NCI-H146 treated with DMSO at 0.1 percent for 48 hours (cell line): ENCODE measurements around the gene PARD3B.

Source experiments
- DNase-seq: peaks from one replicate; lab custom pipeline; 2025; ENCODE audit not compliant: unreplicated experiment; lab: John Stamatoyannopoulos, UW

The PARD3B gene

DNA sequence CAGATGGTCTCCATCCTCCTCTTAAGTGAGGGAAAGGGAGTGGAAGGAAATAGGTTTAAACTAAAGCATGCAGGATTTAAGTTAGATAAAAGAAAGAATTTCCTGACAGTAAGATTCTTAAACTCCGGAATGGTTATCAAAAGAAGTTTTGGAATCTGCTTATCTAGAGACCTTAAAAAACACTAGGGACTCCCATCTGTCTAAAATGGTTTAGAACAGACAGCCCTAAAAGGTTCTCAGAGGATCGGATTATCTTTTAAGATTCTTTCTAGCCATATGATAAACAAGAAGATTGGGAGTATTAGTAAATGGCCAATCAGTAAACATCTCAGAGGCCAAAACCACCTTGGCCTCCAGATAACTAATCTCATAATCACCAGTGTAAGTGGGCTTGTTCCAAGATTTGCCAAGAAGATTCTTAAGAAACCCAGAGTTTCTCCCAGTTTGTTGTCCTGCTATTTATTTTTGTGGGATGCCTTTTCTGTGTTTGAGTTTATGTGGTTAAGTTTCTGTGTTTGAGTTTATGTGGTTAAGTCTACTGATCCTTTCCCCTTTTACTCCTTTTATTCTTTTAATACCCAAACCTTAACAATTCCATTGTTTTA lies 822.2 kb downstream of the PARD3B start:
- DNase-seq: no peak

DNA sequence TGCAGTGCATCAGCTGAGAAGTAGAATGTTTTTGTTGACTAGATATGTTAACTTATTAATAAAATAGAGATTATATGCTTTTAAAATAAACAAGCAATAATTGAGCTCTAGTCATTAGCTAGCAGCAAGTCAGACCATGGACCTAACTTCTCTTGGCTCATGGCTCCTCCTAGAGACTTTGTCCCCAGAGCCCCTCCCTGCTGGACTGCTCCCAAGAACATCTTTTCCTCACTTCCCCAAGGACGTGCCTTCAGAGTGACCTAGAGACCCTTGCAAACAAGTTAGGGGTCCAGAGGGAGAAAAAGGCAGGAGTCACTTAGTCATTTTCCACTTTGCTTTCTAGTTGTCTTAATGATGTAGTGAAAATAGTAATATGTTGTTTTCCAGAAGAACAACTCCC lies 824.5 kb downstream of the PARD3B start:
- no peak for DNase-seq

DNA sequence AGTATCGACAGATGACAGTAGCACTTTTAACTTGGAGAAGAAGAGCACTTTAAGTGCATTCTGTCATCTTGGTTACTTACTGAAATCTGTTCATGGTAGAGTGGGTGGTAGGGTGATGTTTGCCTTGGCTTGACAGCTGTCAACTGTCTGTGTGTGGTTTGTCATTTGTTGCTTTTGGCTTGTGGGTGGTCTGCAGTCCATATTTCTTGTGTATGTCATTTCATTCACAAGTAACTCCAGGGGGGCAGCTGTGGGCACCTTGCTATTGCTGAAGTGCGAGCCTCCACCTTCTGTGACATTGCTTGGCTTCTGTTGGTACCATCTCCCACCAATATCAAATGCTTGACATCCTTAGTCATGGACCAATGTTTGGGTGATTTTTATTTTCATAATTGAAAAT lies 825.5 kb downstream of the PARD3B start:
- no peak for DNase-seq

- no peak for DNase-seq
These were observed 826.9 kb downstream of the PARD3B start for GRCh38 chr2:205372141-205372540.

- no peak for DNase-seq
These were observed 830.5 kb downstream of the PARD3B start for GRCh38 chr2:205375461-205376448.

GRCh38 chr2:205377324-205377723 lies 832.0 kb downstream of the PARD3B start:
- no peak for DNase-seq

GRCh38 chr2:205383601-205384000 lies 838.3 kb downstream of the PARD3B start:
- DNase-seq: no peak

- no peak for DNase-seq
These were observed 840.8 kb downstream of the PARD3B start for GRCh38 chr2:205386109-205386508.

GRCh38 chr2:205387350-205388055 lies 842.2 kb downstream of the PARD3B start:
- DNase-seq: no peak

- no peak for DNase-seq
These were observed 845.6 kb downstream of the PARD3B start for GRCh38 chr2:205390866-205391265.

GRCh38 chr2:205401511-205401910 lies 856.2 kb downstream of the PARD3B start:
- DNase-seq: no peak

DNA sequence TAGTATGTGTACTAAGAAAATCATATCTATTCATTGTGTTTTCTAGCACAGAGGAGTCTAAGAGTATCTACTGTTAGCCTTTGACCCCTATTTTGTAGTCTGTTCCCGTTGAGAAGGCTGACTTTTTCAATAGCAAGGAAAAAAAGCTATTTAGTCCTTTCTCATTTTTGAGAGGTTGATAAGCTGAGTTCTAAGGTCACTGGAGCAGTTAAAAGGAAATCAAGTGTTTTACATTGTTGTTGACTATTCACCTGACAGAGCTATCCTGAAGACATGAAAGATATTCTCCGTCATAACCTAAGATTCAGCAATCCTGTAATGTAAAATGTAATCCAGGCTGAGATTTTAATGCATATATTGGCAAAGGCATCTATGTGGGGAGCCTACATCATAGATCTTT lies 856.7 kb downstream of the PARD3B start:
- no peak for DNase-seq

- no peak for DNase-seq
These were observed 858.1 kb downstream of the PARD3B start for GRCh38 chr2:205403244-205403825.

DNA sequence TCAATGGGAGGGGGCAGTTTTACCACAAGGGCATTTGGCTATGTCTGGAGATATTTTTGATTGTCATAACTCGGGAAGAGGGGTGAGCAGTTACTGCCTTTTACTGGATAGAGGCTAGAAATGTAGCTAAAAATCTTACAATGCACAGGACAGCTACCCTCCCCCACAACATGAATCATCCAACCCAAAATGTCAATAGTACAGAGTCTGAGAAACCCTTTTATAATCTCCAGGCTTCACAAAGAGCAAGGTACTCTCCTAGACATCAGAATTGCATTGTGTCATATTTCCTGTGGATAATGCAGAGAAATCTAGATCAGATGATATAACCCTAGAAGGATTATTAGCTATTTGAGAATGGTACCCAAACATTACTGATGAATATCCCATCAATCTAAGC lies 859.9 kb downstream of the PARD3B start:
- DNase-seq: no peak

DNA sequence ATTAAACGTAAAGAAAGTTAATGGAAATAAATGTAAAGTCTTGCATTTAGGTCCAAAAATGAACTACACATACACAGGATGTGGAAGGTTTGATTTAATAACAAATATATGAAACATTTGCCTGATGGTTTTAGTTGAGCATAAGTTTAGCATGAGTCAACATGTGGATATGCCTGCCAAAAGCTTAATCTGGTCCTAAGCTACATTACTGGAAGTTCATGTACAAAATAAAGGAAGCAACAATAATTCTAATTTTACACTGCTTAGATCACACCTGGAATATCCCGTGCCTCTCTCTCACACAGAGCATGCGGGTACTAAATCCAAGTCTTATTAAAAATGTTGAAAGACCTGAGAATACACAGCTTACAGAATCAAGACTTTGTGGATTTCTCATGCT lies 860.5 kb downstream of the PARD3B start:
- DNase-seq: no peak

- no peak for DNase-seq
These were observed 862.7 kb downstream of the PARD3B start for GRCh38 chr2:205407984-205408383.

DNA sequence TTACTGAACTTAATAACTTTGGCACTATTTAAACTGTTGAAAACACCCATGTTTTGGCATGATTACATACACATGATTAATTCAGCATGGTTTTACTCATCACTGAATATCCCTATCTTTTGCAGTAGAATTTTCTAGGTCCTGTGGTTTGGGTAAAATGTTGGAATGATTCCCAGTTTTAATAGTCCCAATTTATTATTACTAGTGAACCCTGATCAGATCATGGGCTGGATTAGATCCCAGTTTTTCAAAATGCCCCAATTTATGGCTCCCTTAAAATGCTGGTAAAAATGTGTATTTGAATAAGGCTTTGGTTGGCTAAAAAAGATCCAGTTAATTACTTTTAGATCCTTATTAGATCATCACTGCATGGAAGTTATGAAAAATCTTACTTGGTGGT lies 863.4 kb downstream of the PARD3B start:
- no peak for DNase-seq

DNA sequence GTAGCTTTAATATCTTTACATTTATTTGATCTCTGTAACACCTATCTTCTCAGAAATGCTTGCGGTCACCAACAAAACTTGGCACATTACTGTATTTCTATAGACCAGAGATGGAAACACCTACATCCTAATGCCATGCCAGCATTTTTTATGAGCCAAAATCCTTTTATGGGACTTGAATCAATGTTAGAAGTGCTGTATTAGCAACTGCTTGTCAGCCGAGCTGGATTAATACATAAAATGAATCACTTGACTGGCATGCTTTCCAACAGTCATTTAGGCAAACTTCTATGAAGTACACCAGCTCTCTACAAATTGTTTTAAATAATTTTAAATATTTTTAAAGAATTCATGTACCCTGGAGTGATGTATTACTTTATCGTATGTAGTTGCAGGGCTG lies 864.1 kb downstream of the PARD3B start:
- no peak for DNase-seq

GRCh38 chr2:205411558-205411957 lies 866.3 kb downstream of the PARD3B start:
- no peak for DNase-seq

DNA sequence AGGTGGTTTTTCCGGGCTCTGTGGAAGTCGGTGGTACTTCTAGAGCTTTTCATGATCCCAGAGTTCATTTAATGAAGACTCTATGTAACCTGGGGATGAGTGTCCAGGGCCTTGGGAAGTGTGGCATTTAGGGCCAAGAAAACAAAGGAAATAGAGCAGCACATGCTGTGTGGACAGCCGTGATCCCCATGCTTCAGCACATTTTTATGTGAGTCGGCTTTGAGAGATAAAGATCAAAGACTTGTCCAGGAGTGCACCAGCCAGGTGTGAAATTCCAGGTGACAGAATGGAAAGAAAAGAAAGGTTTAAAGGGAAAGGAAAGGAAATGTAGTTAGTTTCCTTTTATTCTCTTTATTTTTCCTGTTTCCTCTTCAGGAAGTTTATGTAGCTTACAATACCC lies 879.1 kb downstream of the PARD3B start:
- DNase-seq: no peak

DNA sequence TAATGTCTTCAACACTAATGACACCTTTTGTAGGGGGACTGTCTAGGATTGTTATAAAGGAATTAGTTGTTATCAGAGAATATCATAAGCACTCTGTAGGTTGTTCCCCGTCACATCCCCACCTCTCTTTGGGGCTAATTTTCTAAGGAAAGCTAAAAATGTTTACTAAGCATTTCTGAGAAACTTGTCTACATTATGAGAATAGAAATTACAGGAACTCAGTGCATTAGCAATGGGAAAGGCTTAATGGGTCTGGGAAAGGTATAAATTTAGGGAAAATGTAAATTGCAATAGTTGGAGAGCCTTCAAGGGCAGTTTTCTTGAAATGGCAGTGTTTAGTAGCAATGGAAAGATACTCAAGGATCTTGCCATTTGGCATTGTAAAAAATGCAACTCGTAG lies 879.8 kb downstream of the PARD3B start:
- DNase-seq: no peak
